ENCODE measurements around the gene EPSTI1. TPM values are rescaled to one million over a fixed set of nuclear protein-coding genes. Genes with fewer than 3 reads are reported as not detected.

Gene EPSTI1
- total RNA-seq, 2 experiments from 2014 or later = 17.4 to 19.8 TPM

GRCh38 chr13:42967660-42968059 is 24.4 kb downstream of the EPSTI1 start:
- Mint-ChIP-seq H3K36me3 (ENCODE audit: low read depth) (peaks cover 9% of the 10 kb centered on the region), H3K27me3 (ENCODE audit: low read depth) (no peaks in the 10 kb centered on the region), H3K4me3 (no peak overlapping the region), H3K27ac (no peak overlapping the region), H3K9me3 (no peaks in the 10 kb centered on the region), H3K4me1 (ENCODE audit: low read depth) (peaks cover 8% of the 10 kb centered on the region)
- no peak for DNase-seq
- intact Hi-C loops (cut with micrococcal nuclease) = no loop called here
- CTCF ChIA-PET = interaction anchor here (0.6 to 1.3 kb wide), 4 partner anchors 12 to 501 kb away, joined by 3 to 5 read pairs (median 4); no protein-coding TSS in a partner anchor

- CTCF ChIA-PET = no interaction called here
- Mint-ChIP-seq H3K27ac (no peak overlapping the region), H3K9me3 (no peaks in the 10 kb centered on the region), H3K27me3 (ENCODE audit: low read depth) (no peaks in the 10 kb centered on the region), H3K36me3 (ENCODE audit: low read depth) (peaks cover 15% of the 10 kb centered on the region), H3K4me1 (ENCODE audit: low read depth) (peaks cover 6% of the 10 kb centered on the region), H3K4me3 (no peak overlapping the region)
- intact Hi-C loops (cut with micrococcal nuclease) = no loop called here
- DNase-seq = no peak
Observed at GRCh38 chr13:42965281-42965680, 26.8 kb downstream of the EPSTI1 start.

GRCh38 chr13:42964761-42965161 is 27.3 kb downstream of the EPSTI1 start:
- H3K9me3 Mint-ChIP-seq = no peaks in the 10 kb centered on the region
- H3K4me3 Mint-ChIP-seq = no peak overlapping the region
- H3K36me3 Mint-ChIP-seq (ENCODE audit: low read depth) = peaks cover 15% of the 10 kb centered on the region

GRCh38 chr13:42959615-42960014 is 32.4 kb downstream of the EPSTI1 start:
- H3K4me1 Mint-ChIP-seq (ENCODE audit: low read depth) = no peaks in the 10 kb centered on the region
- intact Hi-C loops (cut with micrococcal nuclease) = no loop called here
- no peak for DNase-seq
- no peaks in the 10 kb centered on the region for H3K27me3 Mint-ChIP-seq (ENCODE audit: low read depth)
- no peaks in the 10 kb centered on the region for H3K9me3 Mint-ChIP-seq
- CTCF ChIA-PET = interaction anchor here (1.5 kb wide), 1 partner anchor 10 kb away, joined by 4 read pairs; no protein-coding TSS in a partner anchor
- H3K27ac Mint-ChIP-seq = no peak overlapping the region
- H3K4me3 Mint-ChIP-seq = no peak overlapping the region
- peaks cover 34% of the 10 kb centered on the region for H3K36me3 Mint-ChIP-seq (ENCODE audit: low read depth)

More at GRCh38 chr13:42964761-42965161, 27.3 kb downstream of the EPSTI1 start:
- no peaks in the 10 kb centered on the region for H3K27me3 Mint-ChIP-seq (ENCODE audit: low read depth)
- DNase-seq = no peak
- H3K27ac Mint-ChIP-seq = no peak overlapping the region
- intact Hi-C loops (cut with micrococcal nuclease) = no loop called here
- peaks cover 4% of the 10 kb centered on the region for H3K4me1 Mint-ChIP-seq (ENCODE audit: low read depth)
- CTCF ChIA-PET = interaction anchor here (1.0 kb wide), 1 partner anchor 20 kb away, joined by 3 read pairs; no protein-coding TSS in a partner anchor

- Mint-ChIP-seq H3K36me3 (ENCODE audit: low read depth) (peaks cover 38% of the 10 kb centered on the region), H3K9me3 (no peaks in the 10 kb centered on the region), H3K27ac (no peak overlapping the region), H3K4me1 (ENCODE audit: low read depth) (no peaks in the 10 kb centered on the region), H3K4me3 (no peak overlapping the region), H3K27me3 (ENCODE audit: low read depth) (no peaks in the 10 kb centered on the region)
- DNase-seq = no peak
- intact Hi-C loops (cut with micrococcal nuclease) = no loop called here
- CTCF ChIA-PET = interaction anchor here (0.6 kb wide), 1 partner anchor 175 kb away, joined by 4 read pairs; no protein-coding TSS in a partner anchor
Observed at GRCh38 chr13:42957881-42958280, 34.2 kb downstream of the EPSTI1 start.

DNA sequence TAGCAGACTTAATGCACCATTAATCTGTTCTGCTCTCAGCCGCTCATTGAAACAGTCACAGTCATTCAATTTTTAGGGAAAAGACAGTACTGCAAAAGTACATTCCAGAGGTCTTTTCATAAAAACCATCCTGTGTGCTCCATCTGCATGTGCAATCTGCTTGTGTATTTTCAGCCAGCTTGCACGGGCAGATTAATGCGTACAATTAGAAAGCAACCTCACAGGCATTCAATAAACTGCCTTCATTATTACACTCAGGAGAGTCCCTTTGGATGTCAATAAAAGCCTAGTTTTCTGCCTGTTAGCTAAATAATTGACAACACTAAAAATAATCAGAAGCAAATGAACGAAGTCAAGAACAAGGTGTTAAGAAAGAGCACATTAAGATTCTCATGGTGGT is 41.9 kb downstream of the EPSTI1 start:
- no peak overlapping the region for H3K27ac Mint-ChIP-seq
- intact Hi-C loops (cut with micrococcal nuclease) = no loop called here
- H3K4me1 Mint-ChIP-seq (ENCODE audit: low read depth) = no peaks in the 10 kb centered on the region
- no peak overlapping the region for H3K4me3 Mint-ChIP-seq
- DNase-seq = no peak
- peaks cover 53% of the 10 kb centered on the region for H3K36me3 Mint-ChIP-seq (ENCODE audit: low read depth)
- CTCF ChIA-PET = no interaction called here
- H3K9me3 Mint-ChIP-seq = no peaks in the 10 kb centered on the region
- no peaks in the 10 kb centered on the region for H3K27me3 Mint-ChIP-seq (ENCODE audit: low read depth)

DNA sequence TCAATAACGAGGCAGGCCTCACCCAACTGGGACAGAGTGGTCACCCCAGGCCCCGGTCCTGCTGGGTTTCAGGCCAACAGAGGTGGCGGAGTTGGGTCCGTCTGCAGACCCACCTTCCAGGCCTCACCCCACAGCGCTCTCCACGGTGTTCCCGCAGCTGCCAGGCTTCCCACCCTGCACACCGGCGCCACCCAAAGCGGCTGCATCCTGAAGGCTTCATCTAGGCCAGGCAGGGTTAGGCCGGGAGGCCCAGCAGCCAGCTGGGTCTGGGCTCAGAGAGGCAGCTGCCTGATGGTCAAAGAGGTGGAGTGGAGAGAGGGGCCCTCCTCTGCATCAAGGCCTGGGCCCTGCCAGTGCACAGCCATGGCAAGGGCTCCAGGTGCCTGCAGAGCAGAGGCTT is 44.1 kb downstream of the EPSTI1 start:
- Mint-ChIP-seq H3K9me3 (no peaks in the 10 kb centered on the region), H3K4me1 (ENCODE audit: low read depth) (no peaks in the 10 kb centered on the region), H3K36me3 (ENCODE audit: low read depth) (peaks cover 52% of the 10 kb centered on the region), H3K27ac (no peak overlapping the region), H3K4me3 (no peak overlapping the region), H3K27me3 (ENCODE audit: low read depth) (no peaks in the 10 kb centered on the region)
- CTCF ChIA-PET = interaction anchor here (0.6 kb wide), 1 partner anchor 11 kb away, joined by 3 read pairs; no protein-coding TSS in a partner anchor
- intact Hi-C loops (cut with micrococcal nuclease) = no loop called here
- no peak for DNase-seq

DNA sequence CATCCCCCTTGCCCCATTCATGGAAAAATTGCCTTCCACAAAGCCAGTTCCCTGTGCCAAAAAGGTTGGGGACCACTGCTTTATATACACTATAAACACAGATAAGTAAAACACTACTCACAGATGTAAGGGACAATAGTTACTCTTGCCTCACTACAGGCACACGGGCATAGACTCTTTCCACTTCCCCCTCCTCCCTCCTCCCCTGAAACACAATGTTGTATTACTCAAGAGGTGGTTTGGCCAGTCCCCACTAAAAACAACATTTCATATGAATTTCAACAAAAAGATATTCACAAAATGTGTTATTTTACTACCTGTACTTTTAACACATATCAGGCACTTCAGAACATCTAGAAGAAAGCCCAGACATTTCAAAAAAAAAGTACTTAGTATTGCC is 45.1 kb downstream of the EPSTI1 start:
- DNase-seq = no peak
- Mint-ChIP-seq H3K4me3 (no peak overlapping the region), H3K9me3 (no peaks in the 10 kb centered on the region), H3K4me1 (ENCODE audit: low read depth) (no peaks in the 10 kb centered on the region), H3K27ac (no peak overlapping the region), H3K27me3 (ENCODE audit: low read depth) (no peaks in the 10 kb centered on the region), H3K36me3 (ENCODE audit: low read depth) (peaks cover 44% of the 10 kb centered on the region)
- CTCF ChIA-PET = no interaction called here
- intact Hi-C loops (cut with micrococcal nuclease) = no loop called here

DNA sequence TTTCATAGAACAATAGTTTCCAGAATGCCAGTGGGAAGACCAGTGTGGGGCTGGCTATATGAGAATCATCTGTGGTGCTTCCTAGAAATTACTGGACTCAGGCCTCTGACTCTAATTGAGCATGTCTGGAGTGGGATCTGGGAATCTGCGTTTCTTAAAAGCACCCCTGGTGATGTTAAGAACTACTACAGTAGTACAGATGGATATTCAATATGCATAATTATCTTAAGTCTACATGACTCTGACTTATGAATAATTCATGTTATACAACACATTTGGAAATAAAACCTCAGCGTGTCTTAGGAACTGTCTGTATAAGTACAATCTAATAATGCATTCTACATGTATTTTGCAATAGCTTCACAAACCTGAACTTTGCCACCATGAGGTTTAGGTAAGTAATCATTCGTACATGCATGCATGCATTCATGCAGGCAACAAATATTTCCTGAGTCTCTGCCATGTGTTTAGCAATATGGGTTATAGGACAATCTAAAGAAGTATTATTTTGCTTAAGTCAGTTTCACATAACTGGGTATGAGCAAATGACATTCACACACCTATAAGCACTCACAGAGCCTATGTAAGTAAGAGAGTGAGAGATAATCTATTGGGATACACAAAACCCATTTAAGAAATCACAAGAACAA is 62.0 kb downstream of the EPSTI1 start:
- Mint-ChIP-seq H3K27ac (no peak overlapping the region), H3K4me3 (no peak overlapping the region), H3K36me3 (ENCODE audit: low read depth) (peaks cover 21% of the 10 kb centered on the region), H3K4me1 (ENCODE audit: low read depth) (no peaks in the 10 kb centered on the region), H3K9me3 (no peaks in the 10 kb centered on the region), H3K27me3 (ENCODE audit: low read depth) (no peaks in the 10 kb centered on the region)
- CTCF ChIA-PET = no interaction called here
- intact Hi-C loops (cut with micrococcal nuclease) = no loop called here
- no peak for DNase-seq

DNA sequence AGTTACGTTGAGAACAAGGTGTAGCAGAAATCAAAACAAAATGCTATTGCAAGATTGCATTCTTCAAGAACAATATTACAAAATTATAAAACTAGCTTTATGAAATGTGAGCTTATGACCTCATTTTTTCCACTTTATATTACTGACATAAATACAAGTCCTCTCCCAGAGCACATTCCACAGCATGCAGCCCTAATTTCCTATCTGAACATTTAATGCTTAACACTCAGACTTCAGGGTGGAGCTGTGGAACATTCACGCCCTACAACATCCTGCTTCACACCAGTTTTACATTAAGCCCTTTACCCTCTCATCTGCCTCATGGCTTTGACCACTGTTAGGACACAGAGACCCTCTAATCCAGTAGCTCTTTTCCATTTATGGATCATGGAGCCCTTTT is 65.5 kb downstream of the EPSTI1 start:
- intact Hi-C loops (cut with micrococcal nuclease) = no loop called here
- no peak overlapping the region for H3K27ac Mint-ChIP-seq
- DNase-seq = no peak
- CTCF ChIA-PET = interaction anchor here (0.8 kb wide), 1 partner anchor 21 kb away, joined by 3 read pairs; no protein-coding TSS in a partner anchor
- H3K9me3 Mint-ChIP-seq = no peaks in the 10 kb centered on the region
- H3K27me3 Mint-ChIP-seq (ENCODE audit: low read depth) = no peaks in the 10 kb centered on the region
- H3K4me3 Mint-ChIP-seq = no peak overlapping the region
- H3K4me1 Mint-ChIP-seq (ENCODE audit: low read depth) = no peaks in the 10 kb centered on the region
- H3K36me3 Mint-ChIP-seq (ENCODE audit: low read depth) = peaks cover 17% of the 10 kb centered on the region

DNA sequence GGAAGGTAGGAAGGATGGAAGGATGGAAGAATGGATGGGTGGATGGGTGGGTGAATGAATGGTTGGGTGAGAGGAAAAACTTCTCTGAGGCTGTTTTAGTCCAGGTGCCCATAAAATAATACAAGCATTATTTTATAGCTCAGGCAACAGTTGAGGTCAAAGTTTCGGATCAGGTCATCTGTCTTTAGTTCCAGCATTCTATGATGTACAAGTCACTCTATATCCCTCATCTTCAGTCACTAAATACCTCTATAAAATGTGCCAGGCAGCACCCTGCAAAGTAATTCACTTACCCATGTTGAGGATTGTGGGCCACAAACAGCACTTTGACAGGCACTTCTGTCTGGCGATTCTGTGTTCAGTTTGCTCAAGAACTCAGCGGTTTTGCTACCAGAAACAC is 66.0 kb downstream of the EPSTI1 start:
- H3K27ac Mint-ChIP-seq = no peak overlapping the region
- H3K36me3 Mint-ChIP-seq (ENCODE audit: low read depth) = peaks cover 17% of the 10 kb centered on the region

DNA sequence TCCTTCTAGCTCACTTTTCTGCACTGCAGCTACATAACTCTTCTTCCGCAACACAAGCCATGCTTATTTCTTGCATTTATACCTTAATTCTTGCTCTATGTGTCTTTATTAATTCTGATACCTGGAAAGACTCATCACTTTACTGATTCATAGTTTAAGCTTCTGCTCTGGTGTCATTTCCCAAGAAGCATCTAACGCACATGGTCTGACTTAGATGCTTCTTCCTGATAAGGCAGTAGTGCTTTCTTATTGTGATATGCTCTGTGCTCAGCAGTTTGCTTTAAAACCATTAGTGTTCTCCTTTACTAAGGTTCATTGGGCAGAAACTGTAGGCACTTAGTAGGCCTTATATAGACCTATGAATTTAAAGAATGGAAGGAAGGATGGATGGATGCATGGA is 66.4 kb downstream of the EPSTI1 start:
- DNase-seq = no peak
- Mint-ChIP-seq H3K36me3 (ENCODE audit: low read depth) (peaks cover 17% of the 10 kb centered on the region), H3K27ac (no peak overlapping the region), H3K4me1 (ENCODE audit: low read depth) (no peaks in the 10 kb centered on the region), H3K27me3 (ENCODE audit: low read depth) (no peaks in the 10 kb centered on the region), H3K9me3 (no peaks in the 10 kb centered on the region), H3K4me3 (no peak overlapping the region)
- intact Hi-C loops (cut with micrococcal nuclease) = no loop called here
- CTCF ChIA-PET = interaction anchor here (0.8 kb wide), 1 partner anchor 20 kb away, joined by 3 read pairs; no protein-coding TSS in a partner anchor

More for the DNA sequence above, 66.0 kb downstream of the EPSTI1 start:
- DNase-seq = no peak
- Mint-ChIP-seq H3K27me3 (ENCODE audit: low read depth) (no peaks in the 10 kb centered on the region), H3K4me3 (no peak overlapping the region), H3K4me1 (ENCODE audit: low read depth) (no peaks in the 10 kb centered on the region), H3K9me3 (no peaks in the 10 kb centered on the region)
- intact Hi-C loops (cut with micrococcal nuclease) = no loop called here
- CTCF ChIA-PET = interaction anchor here (0.8 kb wide), 1 partner anchor 21 kb away, joined by 3 read pairs; no protein-coding TSS in a partner anchor

- no peak for DNase-seq
- no peaks in the 10 kb centered on the region for H3K9me3 Mint-ChIP-seq
- no peaks in the 10 kb centered on the region for H3K4me1 Mint-ChIP-seq (ENCODE audit: low read depth)
- no peaks in the 10 kb centered on the region for H3K27me3 Mint-ChIP-seq (ENCODE audit: low read depth)
- intact Hi-C loops (cut with micrococcal nuclease) = no loop called here
- CTCF ChIA-PET = no interaction called here
- H3K27ac Mint-ChIP-seq = no peak overlapping the region
- H3K4me3 Mint-ChIP-seq = no peak overlapping the region
- H3K36me3 Mint-ChIP-seq (ENCODE audit: low read depth) = peaks cover 22% of the 10 kb centered on the region
Observed at GRCh38 chr13:42924344-42924743, 67.7 kb downstream of the EPSTI1 start.
